GM18520 (cell line): ENCODE data around the gene TAOK2.
A peak's percentile ranks its signal among the peaks of the same experiment; 100 is the strongest.
"Not testable (repeated sequence)": the region's sequence is repeated elsewhere in the genome, so short reads cannot be mapped to it uniquely, and the experiment has no call there.

Experiments
- ATAC-seq: cut with Tn5 transposase; IDR thresholded peaks from one replicate; pipeline ENCODE4 v1.9.1; 2021; ENCODE audit not compliant: unreplicated experiment

The TAOK2 gene

GRCh38 chr16:29973384-29974246 is at the start of gene TAOK2:
TSS of gene TAOK2 (plus strand) at chr16:29973868. CDS start at chr16:29977773, 3,905 bp downstream.
- ATAC-seq = peak; percentile 88

DNA sequence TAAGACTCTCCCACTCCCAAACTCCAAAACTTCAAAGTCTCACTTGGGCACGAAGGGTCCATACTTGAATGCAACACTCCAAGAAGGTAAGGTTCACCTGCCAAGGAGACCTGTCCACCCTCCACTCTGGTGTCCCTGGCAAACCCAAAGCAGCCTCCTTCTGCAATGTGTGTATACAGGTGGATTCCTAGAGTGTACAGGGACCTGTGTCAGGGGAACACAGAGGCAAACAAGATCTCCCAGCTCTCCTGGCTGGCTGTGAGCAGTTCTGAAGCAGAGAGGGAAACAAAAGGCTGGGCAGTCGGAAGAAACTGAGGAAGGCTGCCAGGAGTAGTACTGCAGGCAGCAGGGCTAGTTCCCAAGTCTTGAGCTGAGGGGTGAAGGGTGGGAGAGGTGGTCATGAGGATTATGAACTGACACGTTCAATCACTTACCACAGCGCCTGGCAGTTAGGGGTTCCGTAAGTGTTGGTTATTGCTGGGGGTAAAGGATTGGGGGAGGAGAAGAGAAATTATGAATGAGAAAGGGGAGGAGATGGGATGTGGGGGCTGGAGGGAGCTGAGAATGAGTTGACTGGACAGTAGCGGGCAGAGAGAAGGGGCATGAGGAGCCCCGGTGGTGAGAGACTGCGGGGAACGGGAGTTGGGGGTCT is 48.4 kb upstream of the TAOK2 start:
- ATAC-seq = no peak

DNA sequence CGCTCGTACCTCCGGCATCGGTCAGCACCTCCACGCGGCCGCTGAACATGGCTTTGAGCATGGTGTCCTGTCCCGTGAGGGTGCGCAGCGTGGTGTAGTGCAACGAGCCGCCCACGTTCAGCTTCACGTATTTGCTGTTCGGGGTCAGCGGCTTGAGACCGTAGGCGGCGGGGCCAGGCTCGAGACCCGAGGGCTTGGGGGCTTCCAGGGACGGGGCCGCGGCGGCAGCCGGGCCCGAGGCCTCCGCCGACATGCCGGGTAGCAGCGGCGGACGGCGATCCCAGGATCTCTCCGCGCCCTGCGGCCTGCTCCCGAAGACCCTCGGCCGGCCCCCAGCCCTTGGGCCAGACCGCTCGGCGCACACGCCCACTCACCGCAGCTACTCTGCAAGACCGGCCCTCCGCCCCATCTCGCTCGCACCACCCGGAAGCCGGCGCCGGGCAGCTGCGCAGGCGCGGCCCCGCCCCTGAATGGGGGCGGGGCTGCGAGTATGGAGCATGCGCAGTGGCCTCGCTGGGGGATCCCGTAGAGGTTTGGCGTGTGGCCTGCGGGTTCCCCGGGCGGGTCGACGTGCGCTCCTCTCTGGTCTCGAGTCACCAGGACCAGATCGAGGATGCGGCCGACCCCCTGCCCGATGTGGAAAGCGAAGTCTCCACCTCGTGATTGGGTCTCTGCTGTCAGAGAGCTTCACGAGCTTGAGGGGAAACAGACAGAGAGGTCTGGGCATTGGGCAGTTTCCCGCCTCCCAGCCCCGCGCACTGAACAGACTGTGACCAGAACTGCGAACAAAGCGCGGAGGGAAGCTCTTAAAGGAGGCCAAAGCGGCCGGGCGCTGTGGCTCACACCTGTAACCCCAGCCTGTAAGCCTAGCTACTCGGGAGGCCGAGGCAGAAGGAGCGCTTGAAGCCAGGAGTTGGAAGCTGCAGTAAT is 47.6 kb upstream of the TAOK2 start, which contains the start of gene KCTD13:
TSS of gene KCTD13 (minus strand) at position 446 of the 930 bp plus-strand sequence. CDS start at position 253, 193 bp downstream.
- ATAC-seq = peak; percentile 80

- no peak for ATAC-seq
These were observed 47.0 kb upstream of the TAOK2 start for GRCh38 chr16:29926711-29927052.

- no peak for ATAC-seq
These were observed 46.4 kb upstream of the TAOK2 start for GRCh38 chr16:29927070-29927905.

GRCh38 chr16:29931750-29932149 is 41.9 kb upstream of the TAOK2 start:
- not testable (repeated sequence) for ATAC-seq

DNA sequence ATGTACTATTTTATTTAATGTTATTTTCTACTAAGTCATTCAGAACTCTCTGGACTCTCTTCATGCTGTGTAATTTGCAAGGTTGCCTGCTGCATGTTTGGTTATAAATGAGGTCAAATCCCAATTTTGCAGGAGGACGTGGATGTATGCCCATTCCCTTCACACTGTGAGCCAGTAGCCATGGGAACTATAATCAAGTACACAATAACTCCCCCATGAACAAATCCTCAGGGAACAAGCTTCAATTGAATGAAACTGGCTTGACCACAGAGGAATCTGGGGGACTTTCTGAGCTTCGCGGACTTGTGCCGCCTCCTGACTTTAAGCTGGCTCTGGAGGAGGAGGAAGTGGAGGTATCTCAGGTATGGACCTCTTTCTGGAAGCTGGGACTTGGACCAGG is 33.0 kb upstream of the TAOK2 start:
- ATAC-seq = no peak

GRCh38 chr16:29943846-29944799 is 29.5 kb upstream of the TAOK2 start:
- no peak for ATAC-seq

DNA sequence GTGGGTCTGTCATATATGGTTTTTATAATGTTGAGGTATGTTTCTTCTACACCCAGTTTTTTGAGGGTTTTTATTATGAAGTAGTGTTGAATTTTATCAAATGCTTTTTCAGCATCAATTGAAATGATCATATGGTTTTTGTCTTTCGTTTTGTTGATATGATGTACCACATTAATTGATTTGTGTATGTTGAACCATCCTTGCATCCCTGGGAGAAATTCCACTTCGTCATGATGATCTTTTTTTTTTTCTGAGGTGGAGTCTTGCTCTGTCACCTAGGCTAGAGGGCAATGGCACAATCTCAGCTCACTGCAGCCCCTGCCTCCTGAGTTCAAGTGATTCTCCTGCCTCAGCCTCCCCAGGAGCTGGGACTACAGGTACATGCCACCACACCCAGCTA is 25.8 kb upstream of the TAOK2 start:
- no peak for ATAC-seq

DNA sequence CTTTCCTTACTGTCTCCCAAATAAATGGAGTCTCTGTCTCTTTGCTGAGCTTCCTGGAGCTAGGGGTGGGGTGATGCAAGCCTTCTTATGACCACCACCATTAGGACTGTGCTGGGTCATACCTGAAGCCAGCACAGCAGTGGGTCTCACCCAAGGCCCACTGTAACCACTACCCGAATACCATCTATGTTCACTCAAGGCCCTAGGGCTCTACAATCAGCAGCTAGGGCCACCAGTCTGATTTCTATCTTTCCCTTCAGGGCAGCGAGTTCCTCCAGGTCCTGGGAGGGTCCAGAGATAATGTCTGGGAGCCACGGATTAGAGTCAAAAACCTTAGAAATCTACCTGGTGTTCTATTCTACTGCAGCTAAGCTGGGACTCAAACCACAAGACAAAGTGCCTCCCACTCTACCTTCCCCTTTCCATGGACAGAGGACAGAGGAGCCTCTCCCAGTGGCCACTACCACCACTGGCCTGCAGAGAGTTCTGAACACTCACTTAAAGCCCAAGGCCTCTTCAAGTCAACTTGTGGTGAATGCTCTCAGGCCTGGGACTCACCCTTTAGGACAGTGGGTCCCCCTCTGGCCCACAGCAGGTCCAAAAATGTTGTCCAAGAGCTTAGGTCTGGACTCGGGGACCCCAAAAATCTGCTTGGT is 22.7 kb upstream of the TAOK2 start:
- no peak for ATAC-seq

- ATAC-seq = no peak
These were observed 21.9 kb upstream of the TAOK2 start for GRCh38 chr16:29951625-29952365.

DNA sequence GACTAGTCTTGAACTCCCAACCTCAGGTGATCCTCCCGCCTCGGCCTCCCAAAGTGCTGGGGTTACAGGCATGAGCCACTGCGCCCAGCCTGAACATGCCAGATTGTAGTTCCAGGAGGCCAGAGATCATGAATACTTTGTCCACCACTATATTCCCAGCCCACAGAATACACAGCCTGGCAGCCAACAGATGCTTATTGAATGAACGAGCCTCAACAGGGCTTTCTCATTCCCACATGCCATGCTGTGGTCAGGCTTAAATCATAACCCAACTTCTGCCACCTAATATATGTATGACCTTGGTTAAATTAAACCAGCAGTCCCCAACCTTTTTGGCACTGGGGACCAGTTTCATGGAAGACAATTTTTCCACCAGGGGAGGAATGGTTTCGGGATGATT is 14.9 kb upstream of the TAOK2 start:
- no peak for ATAC-seq

DNA sequence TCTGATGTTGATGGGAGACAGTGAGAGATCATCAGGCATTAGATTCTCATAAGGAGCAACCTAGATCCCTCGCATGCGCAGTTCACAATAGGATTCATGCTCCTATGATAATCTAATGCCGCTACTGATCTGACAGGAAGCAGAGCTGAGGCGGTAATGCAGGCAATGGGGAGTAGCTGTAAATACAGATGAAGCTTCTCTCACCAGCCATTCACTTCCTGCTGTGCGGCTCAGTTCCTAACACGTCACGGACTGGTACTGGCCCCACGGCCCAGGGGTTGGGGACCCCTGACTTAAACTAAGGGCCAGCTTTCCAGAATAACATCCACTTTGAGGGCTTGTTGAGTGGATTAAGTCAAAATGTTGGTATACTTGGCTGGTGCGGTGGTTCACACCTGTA is 14.4 kb upstream of the TAOK2 start:
- no peak for ATAC-seq

DNA sequence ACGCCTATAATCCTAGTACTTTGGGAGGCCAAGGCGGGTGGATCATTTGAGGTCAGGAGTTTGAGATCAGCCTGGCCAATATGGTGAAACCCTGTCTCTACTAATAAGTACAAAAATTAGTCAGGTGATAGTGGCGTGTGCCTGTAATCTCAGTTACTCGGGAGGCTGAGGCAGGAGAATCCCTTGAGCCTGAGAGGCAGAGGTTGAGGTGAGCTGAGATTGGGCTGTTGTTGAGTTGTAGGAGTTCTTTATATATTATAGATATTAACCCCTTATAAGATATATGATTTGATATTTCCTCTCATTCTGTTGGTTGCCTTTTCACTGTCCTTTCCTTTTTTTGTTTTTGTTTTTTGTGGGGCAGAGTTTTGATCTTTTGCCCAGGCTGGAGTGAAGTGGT is 13.8 kb upstream of the TAOK2 start:
- not testable (repeated sequence) for ATAC-seq

GRCh38 chr16:29961127-29961478 is 12.6 kb upstream of the TAOK2 start:
- ATAC-seq = no peak

DNA sequence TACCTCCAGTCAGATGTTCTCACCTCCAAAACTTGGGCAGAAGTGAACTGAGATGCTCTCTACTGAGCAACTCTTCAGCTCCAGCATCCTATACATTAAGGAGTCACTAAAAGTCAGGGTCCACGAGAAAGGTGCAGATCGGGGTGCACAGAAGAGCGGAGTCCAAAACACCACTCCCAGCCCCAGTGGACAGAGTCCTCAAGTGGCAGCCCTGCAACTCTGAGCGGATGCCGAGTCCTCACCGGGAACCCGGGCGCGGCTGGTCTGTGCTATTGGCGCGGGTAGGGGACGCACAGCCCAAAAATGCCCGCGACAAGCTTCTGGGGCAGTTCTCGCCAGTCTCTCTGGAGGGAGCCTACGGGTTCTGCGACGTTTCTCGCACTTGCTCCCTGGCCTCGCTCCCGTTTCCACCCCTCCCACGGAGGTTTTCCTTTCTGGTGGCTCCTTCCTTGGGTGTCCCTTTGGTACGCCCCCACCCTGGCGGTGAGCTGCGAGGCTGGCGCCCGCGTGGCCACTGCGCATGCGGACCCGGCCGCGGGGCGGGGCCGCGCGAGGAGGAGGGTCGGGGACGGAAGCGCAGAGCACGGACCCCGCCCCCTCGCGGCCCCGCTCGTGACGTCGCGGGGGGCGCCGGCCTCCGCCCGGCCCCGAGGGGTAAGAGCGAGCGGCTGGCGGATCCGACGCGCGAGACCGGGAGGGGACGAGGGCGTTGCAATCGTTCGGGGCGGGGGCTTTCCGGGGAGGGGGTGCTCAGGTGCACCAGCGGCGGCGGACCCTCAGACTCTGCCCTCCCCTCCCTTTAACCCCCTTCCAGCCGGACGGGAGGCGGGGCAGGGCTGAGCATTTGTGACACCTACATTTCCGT is 12.0 kb upstream of the TAOK2 start, which contains the start of gene TMEM219:
TSS of gene TMEM219 (plus strand) at position 601 of the 865 bp plus-strand sequence. CDS start 1,065 bp downstream, outside the sequence.
- peak; percentile 82 for ATAC-seq
